HUES6 (cell line): Measurements from ENCODE around the gene FAM120B.

Experiments used
- H3K27ac ChIP-seq: 2 replicates; pipeline ENCODE4 v1.7.0; 2013; ENCODE audit warnings: low read depth, mild to moderate bottlenecking, low read length, inconsistent platforms
- H3K27me3 ChIP-seq: 2 replicates; pipeline ENCODE4 v1.6.1; 2013; ENCODE audit warnings: low read length; ENCODE audit not compliant: control insufficient read depth, insufficient read depth
- H3K36me3 ChIP-seq: 2 replicates; pipeline ENCODE4 v1.6.1; 2013; ENCODE audit warnings: low read length; ENCODE audit not compliant: control insufficient read depth, insufficient read depth
- H3K4me1 ChIP-seq: 2 replicates; pipeline ENCODE4 v1.6.1; 2013; ENCODE audit warnings: low read length; ENCODE audit not compliant: control insufficient read depth, insufficient read depth
- H3K4me3 ChIP-seq: 2 replicates; pipeline ENCODE4 v1.5.1; 2013; ENCODE audit warnings: low read depth, low read length
- H3K9ac ChIP-seq: one replicate; pipeline ENCODE4 v1.6.1; 2013; ENCODE audit warnings: mild to moderate bottlenecking, low read length
- H3K9me3 ChIP-seq: 2 replicates; pipeline ENCODE4 v1.6.1; 2013; ENCODE audit warnings: low read depth, low read length; ENCODE audit not compliant: control insufficient read depth, insufficient read depth

Gene FAM120B

GRCh38 chr6:170273191-170273590 lies 33.4 kb upstream of the FAM120B start:
- Histone ChIP-seq H3K9me3 (no peaks in the 10 kb centered on the region), H3K27ac (no peak overlapping the region), H3K9ac (no peak overlapping the region), H3K36me3 (no peaks in the 10 kb centered on the region), H3K4me1 (peaks cover 6% of the 10 kb centered on the region; the same call in 1 of the 2 replicates), H3K4me3 (no peak overlapping the region), H3K27me3 (no peaks in the 10 kb centered on the region; the same call in 1 of the 2 replicates)

DNA sequence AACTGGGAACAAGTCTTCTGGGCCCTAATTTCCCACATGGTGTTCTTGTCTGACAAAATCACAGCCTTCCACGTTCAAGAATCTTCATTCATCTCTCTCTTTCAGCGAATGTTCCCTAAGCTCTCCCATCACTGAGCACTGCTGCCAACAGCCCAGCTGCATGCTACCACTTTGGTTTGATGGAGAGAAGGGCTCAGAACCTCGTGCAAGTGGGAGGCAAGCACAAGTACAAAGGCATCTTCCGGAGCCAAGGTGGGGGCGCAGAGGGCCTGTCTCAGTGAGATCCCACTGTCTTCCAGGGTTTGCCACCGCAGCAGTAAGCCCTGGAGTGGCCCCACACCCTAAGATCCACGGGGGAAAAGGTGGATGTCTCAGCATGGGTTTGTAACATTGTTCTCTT lies 32.9 kb upstream of the FAM120B start:
- Histone ChIP-seq H3K4me1 (peaks cover 6% of the 10 kb centered on the region; the same call in 1 of the 2 replicates), H3K9ac (no peak overlapping the region), H3K36me3 (no peaks in the 10 kb centered on the region), H3K27me3 (no peaks in the 10 kb centered on the region; the same call in 1 of the 2 replicates), H3K4me3 (no peak overlapping the region), H3K27ac (no peak overlapping the region), H3K9me3 (no peaks in the 10 kb centered on the region)

GRCh38 chr6:170274713-170275560 lies 31.6 kb upstream of the FAM120B start:
- no peak overlapping the region for H3K9ac ChIP-seq
- H3K4me1 ChIP-seq: no peaks in the 10 kb centered on the region
- peaks cover 5% of the 10 kb centered on the region; the same call in 1 of the 2 replicates for H3K27me3 ChIP-seq
- no peaks in the 10 kb centered on the region for H3K36me3 ChIP-seq
- H3K9me3 ChIP-seq: no peaks in the 10 kb centered on the region
- H3K27ac ChIP-seq: no peak overlapping the region
- H3K4me3 ChIP-seq: no peak overlapping the region

DNA sequence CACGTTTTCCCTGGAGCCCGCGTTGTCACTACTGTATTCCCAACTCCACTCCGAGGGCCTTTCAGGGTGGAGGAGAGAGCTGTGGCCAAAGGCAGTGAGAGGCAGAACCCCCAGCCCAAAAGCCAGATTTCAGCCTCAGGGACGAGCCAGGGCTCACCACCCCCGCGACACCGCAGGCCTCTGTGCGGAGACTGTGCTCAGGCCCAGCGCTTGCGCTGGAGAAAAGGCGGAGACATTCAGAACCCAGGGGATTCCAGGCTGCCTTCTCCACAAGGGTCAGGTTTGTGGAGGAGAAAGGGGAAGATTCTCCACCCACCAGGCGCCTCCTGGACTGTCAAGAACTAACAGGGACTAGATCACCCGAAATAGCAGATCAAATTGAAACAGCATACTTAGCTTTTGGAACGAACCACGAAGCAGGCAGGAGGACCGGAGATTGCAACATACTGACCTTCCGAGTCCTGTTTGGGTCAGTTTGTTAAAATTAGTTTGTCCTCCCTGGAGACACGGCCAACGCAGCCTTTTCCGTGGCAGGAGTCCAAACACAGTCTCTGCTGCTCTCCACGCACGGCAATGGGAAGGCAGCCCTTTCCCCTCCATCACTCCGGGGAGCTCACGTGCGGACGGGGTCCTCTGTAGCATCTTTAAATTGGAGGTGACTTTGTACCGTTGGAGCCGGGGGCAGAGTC lies 30.0 kb upstream of the FAM120B start:
- H3K36me3 ChIP-seq: no peaks in the 10 kb centered on the region
- H3K27ac ChIP-seq: no peak overlapping the region
- H3K4me1 ChIP-seq: no peaks in the 10 kb centered on the region
- peaks cover 19% of the 10 kb centered on the region; the same call in 1 of the 2 replicates for H3K27me3 ChIP-seq
- no peaks in the 10 kb centered on the region for H3K9me3 ChIP-seq
- H3K9ac ChIP-seq: no peak overlapping the region
- H3K4me3 ChIP-seq: no peak overlapping the region

DNA sequence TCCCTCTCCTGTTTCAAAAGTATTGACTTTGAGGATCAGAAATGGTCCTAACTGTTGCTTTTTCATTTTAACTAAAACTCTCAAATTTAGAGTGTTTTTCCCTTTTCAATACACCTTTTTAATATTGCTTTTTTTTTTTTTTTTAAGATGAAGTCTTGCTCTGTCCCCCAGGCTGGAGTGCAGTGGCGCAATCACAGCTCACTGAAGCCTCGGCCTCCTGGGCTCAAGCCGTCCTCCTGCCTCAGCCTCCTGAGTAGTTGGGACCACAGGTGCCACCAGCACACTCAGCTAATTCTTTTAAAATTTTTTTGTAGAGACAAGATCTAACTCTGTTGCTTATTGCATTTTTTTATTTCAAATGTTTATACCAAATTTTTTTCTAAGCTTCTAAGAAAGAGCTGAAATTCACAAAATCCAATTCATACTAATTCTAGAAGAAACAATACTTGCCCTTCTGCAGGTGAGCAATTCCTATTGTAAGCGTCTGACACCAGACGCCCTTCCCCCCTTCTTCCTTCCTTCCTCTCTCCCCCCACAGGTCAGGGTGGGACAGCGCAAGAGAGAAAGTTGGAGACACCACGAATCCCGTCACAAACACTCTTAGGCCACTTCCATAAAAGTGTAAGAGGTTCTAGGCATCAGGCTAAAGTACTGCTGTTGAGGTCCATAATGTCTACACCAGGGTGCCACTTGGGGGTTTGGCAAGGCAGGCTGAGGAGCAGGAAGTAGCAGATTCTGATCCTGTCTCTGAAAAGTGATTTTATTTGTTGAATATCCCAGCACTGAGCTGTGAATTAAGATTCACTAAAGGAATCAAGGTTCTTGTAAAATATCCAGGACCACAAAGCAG lies 28.4 kb upstream of the FAM120B start:
- H3K4me3 ChIP-seq: no peak overlapping the region
- H3K4me1 ChIP-seq: no peaks in the 10 kb centered on the region
- H3K27ac ChIP-seq: no peak overlapping the region
- no peak overlapping the region for H3K9ac ChIP-seq
- no peaks in the 10 kb centered on the region for H3K36me3 ChIP-seq
- peaks cover 25% of the 10 kb centered on the region; the same call in 1 of the 2 replicates for H3K27me3 ChIP-seq
- no peaks in the 10 kb centered on the region for H3K9me3 ChIP-seq

GRCh38 chr6:170278743-170279094 lies 27.8 kb upstream of the FAM120B start:
- H3K4me3 ChIP-seq: no peak overlapping the region
- H3K27me3 ChIP-seq: peaks cover 25% of the 10 kb centered on the region; the same call in 1 of the 2 replicates

DNA sequence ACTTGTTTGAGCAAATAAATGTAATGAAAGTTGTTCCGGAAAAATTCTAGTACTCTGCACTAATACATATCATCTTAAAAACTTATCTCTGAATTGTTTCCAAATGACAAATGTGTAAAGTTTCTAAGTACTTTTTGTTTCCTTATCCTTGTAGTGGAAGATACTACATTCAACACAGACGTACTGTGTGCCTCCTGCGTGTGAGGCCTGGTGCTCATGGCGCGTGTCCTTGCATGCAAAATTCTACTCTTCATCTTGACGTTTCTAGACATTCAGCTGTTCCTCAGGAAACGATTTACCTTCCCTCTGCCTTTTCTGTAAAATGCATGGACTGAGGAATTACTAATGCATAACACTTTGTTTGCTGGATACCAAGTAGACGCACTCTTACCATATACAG lies 27.1 kb upstream of the FAM120B start:
- Histone ChIP-seq H3K9ac (no peak overlapping the region), H3K27ac (no peak overlapping the region), H3K27me3 (peaks cover 25% of the 10 kb centered on the region; the same call in 1 of the 2 replicates), H3K9me3 (no peaks in the 10 kb centered on the region), H3K36me3 (peaks cover 5% of the 10 kb centered on the region; the same call in 1 of the 2 replicates), H3K4me3 (no peak overlapping the region), H3K4me1 (no peaks in the 10 kb centered on the region)

More at GRCh38 chr6:170278743-170279094, 27.8 kb upstream of the FAM120B start:
- no peaks in the 10 kb centered on the region for H3K4me1 ChIP-seq
- H3K9ac ChIP-seq: no peak overlapping the region
- peaks cover under 1% of the 10 kb centered on the region; the same call in 1 of the 2 replicates for H3K36me3 ChIP-seq
- no peak overlapping the region for H3K27ac ChIP-seq
- H3K9me3 ChIP-seq: no peaks in the 10 kb centered on the region

GRCh38 chr6:170279977-170280688 lies 26.4 kb upstream of the FAM120B start:
- Histone ChIP-seq H3K27ac (no peak overlapping the region), H3K36me3 (peaks cover 8% of the 10 kb centered on the region; the same call in 1 of the 2 replicates), H3K4me3 (no peak overlapping the region; the same call in 1 of the 2 replicates), H3K9me3 (no peaks in the 10 kb centered on the region), H3K9ac (no peak overlapping the region), H3K27me3 (peaks cover 32% of the 10 kb centered on the region), H3K4me1 (no peaks in the 10 kb centered on the region)

DNA sequence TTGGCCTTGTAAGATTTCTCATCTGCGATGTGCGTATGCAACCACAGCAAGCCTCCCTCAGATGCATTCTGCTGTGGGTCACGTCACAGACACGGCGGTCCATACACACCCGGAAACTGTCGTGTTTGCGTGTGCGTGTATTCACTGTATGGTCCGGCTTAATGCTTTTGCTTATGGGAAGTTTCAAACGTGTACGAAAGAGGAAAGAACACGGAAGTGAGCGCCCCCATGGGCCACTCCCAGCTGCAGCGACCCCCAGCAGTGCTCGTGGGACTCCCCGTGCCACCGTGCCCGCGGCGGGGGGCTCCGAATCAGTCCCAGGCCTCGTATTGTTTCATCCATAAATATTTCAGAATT lies 25.9 kb upstream of the FAM120B start:
- H3K9ac ChIP-seq: no peak overlapping the region
- H3K27me3 ChIP-seq: peaks cover 38% of the 10 kb centered on the region
- no peaks in the 10 kb centered on the region for H3K4me1 ChIP-seq
- peaks cover 10% of the 10 kb centered on the region; the same call in 1 of the 2 replicates for H3K36me3 ChIP-seq
- H3K9me3 ChIP-seq: no peaks in the 10 kb centered on the region
- no peak overlapping the region; the same call in 1 of the 2 replicates for H3K4me3 ChIP-seq
- no peak overlapping the region for H3K27ac ChIP-seq
